K562 (cell line): Measurements from ENCODE around the gene CCDC169.

Experiments
- ATF7 ChIP-seq: fragments of 450-650 bp; IDR thresholded peaks from 2 replicates; pipeline ENCODE4 v1.7.1; 2014; ENCODE audit warnings: mild to moderate bottlenecking, moderate library complexity
- JUN ChIP-seq, 2 experiments: sonication (generic) in 1 of 2; formaldehyde crosslinking in 1 of 2; IDR thresholded peaks; 2 replicates each; pipeline versions ENCODE4 v1.6.1 to v1.8.0; 2012 to 2022; ENCODE audit warnings: borderline replicate concordance in 2 of 2, mild to moderate bottlenecking in 2 of 2, improper control_type of control experiment in 1 of 2, low read depth in 1 of 2, low read length in 1 of 2, missing genetic modification reagents in 1 of 2
- MLX ChIP-seq, 2 experiments: fragments of 450-650 bp in 1 of 2; sonication (generic) in 1 of 2; formaldehyde crosslinking; conservative IDR thresholded peaks; 2 replicates each; pipeline versions ENCODE4 v1.4.0 to v1.8.1; 2020 to 2022; ENCODE audit warnings: mild to moderate bottlenecking in 1 of 2, missing genetic modification reagents in 1 of 2
- POLR2A ChIP-seq: fragments of 450-650 bp; conservative IDR thresholded peaks from 2 replicates; pipeline ENCODE4 v1.6.1; 2016
- RBBP5 ChIP-seq: fragments of 200-600 bp; sonication (generic); IDR thresholded peaks from 2 replicates; pipeline ENCODE4 v1.6.1; 2012; ENCODE audit warnings: borderline replicate concordance, mild to moderate bottlenecking, low read length, control low read depth, inconsistent platforms; ENCODE audit not compliant: insufficient read depth, poor library complexity, severe bottlenecking
- SMAD3 ChIP-seq: fragments of 450-650 bp; formaldehyde crosslinking; conservative IDR thresholded peaks from 2 replicates; pipeline ENCODE4 v1.4.0; 2020; ENCODE audit warnings: mild to moderate bottlenecking
- UBTF ChIP-seq, 2 experiments: IDR thresholded peaks; 2 replicates each; pipeline ENCODE4 v1.6.1; 2012; ENCODE audit warnings: improper control_type of control experiment in 2 of 2, low read depth in 2 of 2, low read length in 2 of 2, borderline replicate concordance in 1 of 2
- ZBTB17 ChIP-seq: fragments of 450-650 bp; formaldehyde crosslinking; IDR thresholded peaks from 2 replicates; pipeline ENCODE4 v1.4.0; 2020; ENCODE audit warnings: mild to moderate bottlenecking
- ZEB2 ChIP-seq: fragments of 450-650 bp; IDR thresholded peaks from 2 replicates; pipeline ENCODE4 v1.6.1; 2016
- ZNF3 ChIP-seq: fragments of 250-450 bp; sonication (Bioruptor Pico); IDR thresholded peaks from 2 replicates; pipeline ENCODE4 v1.5.0; 2021; ENCODE audit warnings: mild to moderate bottlenecking, moderate library complexity

DNA sequence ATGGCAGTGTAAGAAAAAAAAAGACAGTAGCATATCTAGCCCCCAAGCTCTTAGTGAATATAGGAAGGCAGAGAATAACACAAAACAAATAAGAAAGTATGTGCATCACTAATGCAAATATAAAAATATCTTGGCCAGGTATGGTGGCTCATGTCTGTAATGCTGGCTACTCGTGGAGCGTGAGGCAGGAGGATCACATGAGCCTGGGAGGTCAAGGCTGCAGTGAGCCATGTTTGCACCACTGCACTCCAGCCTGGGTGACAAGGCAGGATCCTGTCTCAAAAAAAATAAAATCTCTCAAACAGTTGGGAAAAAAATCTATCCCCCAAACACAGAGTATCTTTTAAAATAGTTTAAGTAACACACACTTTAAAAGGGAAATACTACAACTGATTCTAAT is 31.2 kb upstream of the CCDC169 start:
- TF ChIP-seq SMAD3 (CRISPR knock-in tag) (no peak), RBBP5 (no peak), ZBTB17 (CRISPR knock-in tag) (no peak), ZNF3 (CRISPR knock-in tag) (no peak), UBTF (IDR thresholded peaks at IDR 0.05; ENCODE audit: borderline replicate concordance in 1 of 2, low read depth in 2 of 2, low read length in 2 of 2) (no peak), ATF7 (no peak), MLX (CRISPR knock-in tag; conservative IDR thresholded peaks at IDR 0.05) (no peak), POLR2A (no peak), ZEB2 (no peak), JUN (IDR thresholded peaks at IDR 0.05; ENCODE audit: borderline replicate concordance, low read depth, low read length) (no peak), JUN (CRISPR knock-in tag; IDR thresholded peaks at IDR 0.05; ENCODE audit: borderline replicate concordance) (no peak)
